ENCODE measurements around the gene BAIAP2.

GRCh38 chr17:81156866-81157805 lies 122.2 kb downstream of the BAIAP2 start:
- no peak for TF ChIP-seq POLR2A (IDR thresholded peaks at IDR 0.05)
- TF ChIP-seq, protein P1, sequence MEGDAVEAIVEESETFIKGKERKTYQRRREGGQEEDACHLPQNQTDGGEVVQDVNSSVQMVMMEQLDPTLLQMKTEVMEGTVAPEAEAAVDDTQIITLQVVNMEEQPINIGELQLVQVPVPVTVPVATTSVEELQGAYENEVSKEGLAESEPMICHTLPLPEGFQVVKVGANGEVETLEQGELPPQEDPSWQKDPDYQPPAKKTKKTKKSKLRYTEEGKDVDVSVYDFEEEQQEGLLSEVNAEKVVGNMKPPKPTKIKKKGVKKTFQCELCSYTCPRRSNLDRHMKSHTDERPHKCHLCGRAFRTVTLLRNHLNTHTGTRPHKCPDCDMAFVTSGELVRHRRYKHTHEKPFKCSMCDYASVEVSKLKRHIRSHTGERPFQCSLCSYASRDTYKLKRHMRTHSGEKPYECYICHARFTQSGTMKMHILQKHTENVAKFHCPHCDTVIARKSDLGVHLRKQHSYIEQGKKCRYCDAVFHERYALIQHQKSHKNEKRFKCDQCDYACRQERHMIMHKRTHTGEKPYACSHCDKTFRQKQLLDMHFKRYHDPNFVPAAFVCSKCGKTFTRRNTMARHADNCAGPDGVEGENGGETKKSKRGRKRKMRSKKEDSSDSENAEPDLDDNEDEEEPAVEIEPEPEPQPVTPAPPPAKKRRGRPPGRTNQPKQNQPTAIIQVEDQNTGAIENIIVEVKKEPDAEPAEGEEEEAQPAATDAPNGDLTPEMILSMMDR (IDR thresholded peaks at IDR 0.05), result no peak
